Measurements from ENCODE around the gene DCP2.

Gene DCP2

GRCh38 chr5:113017881-113018635 is 41.5 kb downstream of the DCP2 start:
- DNase-seq: no peak

DNA sequence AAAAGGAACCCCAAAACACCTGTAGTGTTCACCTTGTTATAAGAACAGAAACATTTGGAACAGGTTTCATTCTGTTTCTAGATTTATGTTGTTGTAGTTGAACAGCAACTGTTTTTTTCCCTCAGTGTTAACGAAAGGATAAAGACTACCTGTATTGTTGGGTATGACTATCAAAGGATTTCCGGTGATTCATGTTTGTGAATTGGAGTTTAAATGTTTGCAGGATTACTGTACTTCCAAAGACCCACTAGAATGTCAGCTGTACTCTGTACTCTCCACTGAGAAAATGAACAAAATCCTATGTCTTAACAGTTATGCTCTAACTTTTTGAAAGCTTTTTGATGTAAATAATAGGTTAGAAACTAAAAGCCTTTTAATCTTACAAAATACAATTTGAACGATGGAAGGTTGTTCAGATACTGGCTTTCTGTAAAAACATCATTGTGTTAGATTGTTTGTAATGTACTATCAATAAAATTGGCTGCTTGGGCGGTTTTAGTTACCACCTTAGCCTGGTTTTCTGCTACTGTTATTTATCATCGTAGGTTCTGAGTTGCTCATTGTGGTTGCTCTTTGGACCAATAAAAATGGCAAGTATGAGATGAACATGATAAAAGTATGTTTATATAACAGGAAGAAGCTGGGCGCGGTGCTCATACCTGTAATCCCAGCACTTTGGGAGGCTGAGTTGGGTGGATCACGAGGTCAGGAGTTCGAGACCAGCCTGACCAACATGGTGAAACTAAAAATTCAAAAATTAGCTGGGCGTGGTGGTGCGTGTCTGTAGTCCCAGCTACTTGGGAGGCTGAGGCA is 44.1 kb downstream of the DCP2 start:
- DNase-seq: no peak

- no peak for DNase-seq
Measured at GRCh38 chr5:113022661-113023060, 46.1 kb downstream of the DCP2 start.

DNA sequence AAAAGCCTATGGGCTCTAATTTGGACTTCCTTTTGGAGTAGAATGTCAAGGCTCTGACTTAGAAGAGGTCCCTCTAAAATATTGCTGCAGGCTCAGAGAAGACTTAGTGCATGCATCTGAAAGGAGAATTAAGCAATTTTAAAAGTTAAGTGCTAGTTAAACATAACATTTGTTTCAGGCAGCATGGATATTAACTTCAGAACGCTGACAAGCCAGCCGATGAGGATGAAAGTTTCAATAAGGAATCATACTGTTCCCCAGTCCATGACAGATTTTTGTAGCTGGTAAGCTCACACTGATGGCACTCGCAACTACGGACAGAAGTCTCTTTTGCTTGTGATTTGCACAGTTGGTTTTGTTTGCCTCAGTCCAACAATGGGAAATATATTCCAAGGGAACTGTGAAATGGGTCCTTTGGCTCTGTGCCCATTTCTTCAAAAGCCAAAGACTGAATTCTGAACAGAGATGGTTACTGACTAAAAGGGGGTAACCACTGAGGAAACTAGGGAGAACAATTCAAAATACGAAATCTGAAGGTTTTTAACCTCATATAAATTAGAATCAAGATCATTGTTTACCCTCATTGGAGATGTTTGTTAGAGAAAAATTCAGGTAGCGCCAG is 47.6 kb downstream of the DCP2 start:
- no peak for DNase-seq

GRCh38 chr5:113025596-113025995 is 49.0 kb downstream of the DCP2 start:
- DNase-seq: no peak

DNA sequence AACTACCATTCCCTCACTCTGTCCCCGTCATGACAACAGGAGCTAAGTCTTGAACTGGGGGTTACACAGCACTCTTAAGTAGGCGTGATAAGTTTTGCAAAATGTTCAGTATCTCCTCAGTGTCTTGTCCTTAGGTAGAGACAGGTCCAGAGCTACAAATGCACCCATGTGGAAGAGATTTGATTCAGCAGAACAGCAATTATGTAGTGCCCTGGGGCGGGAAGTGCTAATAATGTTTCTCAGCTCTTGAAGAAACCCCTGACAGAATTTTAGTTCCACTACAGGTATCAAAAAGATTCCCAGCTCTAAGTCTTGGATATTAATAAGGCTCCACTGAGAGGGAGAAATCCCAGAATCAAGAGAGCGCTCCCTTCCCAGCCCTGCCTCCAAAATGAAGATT is 49.6 kb downstream of the DCP2 start:
- DNase-seq: no peak

GRCh38 chr5:113027015-113027414 is 50.4 kb downstream of the DCP2 start:
- no peak for DNase-seq

DNA sequence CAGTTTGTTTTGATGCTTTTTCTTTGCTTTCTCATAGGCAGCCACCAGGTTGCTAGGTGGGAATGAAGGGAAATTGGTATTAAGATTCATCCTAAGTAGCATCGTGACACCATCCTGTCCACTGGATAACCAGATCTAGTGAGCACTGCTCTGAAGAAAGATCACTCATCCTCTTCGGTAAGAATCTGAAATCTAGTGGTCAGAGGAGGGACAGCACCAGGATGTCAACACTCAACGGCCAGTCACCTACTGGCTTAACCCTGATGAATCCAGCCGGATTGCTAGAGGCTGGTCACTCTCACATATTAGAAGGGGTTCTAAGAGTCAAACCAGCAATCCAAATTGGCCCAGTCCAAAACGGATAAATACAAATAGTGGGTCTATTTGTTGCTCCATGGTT is 50.8 kb downstream of the DCP2 start:
- no peak for DNase-seq

- DNase-seq: no peak
Measured at GRCh38 chr5:113029614-113030013, 53.0 kb downstream of the DCP2 start.

DNA sequence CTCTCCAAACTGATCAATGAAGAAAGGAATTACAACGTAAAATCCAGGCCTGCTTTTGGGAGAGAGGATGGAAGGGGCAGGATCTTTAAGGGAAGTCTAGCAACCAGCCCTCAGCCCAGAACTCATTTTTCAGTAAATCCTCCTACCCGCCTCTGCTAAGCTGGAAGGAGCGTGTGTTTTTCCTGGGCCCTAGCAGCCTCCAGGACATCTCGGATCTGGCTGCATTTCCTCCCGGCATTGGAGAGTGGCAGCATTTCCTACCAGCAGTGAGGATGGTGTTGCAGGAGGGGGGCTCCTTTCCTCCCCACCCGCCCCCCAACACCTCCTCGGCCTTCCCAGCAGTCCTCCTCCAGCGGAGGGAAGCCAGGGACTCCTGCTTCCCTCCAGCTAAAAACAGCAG is 54.5 kb downstream of the DCP2 start:
- no peak for DNase-seq

- no peak for DNase-seq
Measured at GRCh38 chr5:113031557-113031956, 55.0 kb downstream of the DCP2 start.

GRCh38 chr5:113034182-113034773 is 57.7 kb downstream of the DCP2 start:
- DNase-seq: no peak

DNA sequence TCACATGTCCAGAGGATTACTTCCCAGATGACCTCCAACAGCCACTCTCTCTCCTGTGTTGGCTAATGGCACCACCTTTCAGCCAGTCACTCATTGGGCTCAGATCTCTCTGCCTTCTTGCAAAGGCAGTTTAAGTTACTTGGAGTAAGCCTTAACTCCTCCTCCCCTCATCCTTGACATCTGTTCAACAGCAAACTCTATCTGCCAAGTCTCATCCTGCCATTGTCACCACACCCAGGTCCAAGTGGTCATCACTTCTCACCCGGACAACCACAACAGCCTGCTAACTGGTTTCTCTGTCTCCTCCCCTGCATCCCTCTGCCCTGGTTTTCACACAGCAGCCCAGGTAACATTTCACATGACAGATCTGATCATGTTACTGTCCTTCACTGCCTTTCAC is 58.5 kb downstream of the DCP2 start:
- DNase-seq: no peak

GRCh38 chr5:113036321-113036720 is 59.7 kb downstream of the DCP2 start:
- DNase-seq: no peak

GRCh38 chr5:113036826-113037225 is 60.2 kb downstream of the DCP2 start:
- DNase-seq: no peak

- DNase-seq: no peak
Measured at GRCh38 chr5:113038136-113038535, 61.5 kb downstream of the DCP2 start.

- DNase-seq: no peak
Measured at GRCh38 chr5:113038714-113039113, 62.1 kb downstream of the DCP2 start.

- no peak for DNase-seq
Measured at GRCh38 chr5:113039229-113039933, 62.8 kb downstream of the DCP2 start.

DNA sequence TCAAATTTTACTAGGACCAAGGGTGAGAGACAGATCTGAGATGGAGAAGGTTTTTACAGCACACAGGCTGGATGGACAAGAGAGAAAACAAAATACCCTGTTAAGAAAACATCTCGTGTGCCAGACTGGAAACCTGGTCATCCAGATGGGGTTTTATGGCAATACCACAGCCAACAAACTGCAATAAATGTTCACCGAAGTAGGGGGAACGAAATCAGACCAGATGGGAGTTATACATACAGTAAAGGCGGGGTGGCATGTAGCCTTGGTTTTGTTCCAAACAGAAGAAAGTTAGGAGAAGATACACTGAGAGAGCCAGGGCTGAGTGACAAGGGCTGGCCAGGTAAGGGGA is 63.3 kb downstream of the DCP2 start:
- no peak for DNase-seq

GRCh38 chr5:113040672-113041260 is 64.2 kb downstream of the DCP2 start:
- DNase-seq: no peak
